GM21528 (cell line): ENCODE data around the gene MYEF2.

ENCODE experiments used
- ATAC-seq: cut with Tn5 transposase; IDR thresholded peaks from one replicate; pipeline ENCODE4 v1.9.1; 2021; ENCODE audit warnings: mild to moderate bottlenecking, moderate library complexity; ENCODE audit not compliant: unreplicated experiment, low FRiP score

MYEF2 gene, protein sequence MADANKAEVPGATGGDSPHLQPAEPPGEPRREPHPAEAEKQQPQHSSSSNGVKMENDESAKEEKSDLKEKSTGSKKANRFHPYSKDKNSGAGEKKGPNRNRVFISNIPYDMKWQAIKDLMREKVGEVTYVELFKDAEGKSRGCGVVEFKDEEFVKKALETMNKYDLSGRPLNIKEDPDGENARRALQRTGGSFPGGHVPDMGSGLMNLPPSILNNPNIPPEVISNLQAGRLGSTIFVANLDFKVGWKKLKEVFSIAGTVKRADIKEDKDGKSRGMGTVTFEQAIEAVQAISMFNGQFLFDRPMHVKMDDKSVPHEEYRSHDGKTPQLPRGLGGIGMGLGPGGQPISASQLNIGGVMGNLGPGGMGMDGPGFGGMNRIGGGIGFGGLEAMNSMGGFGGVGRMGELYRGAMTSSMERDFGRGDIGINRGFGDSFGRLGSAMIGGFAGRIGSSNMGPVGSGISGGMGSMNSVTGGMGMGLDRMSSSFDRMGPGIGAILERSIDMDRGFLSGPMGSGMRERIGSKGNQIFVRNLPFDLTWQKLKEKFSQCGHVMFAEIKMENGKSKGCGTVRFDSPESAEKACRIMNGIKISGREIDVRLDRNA

GRCh38 chr15:48177766-48178647 is at the start of gene MYEF2:
Gene MYEF2, minus strand, starts transcription at chr15:48178295. Its CDS starts 58 bp downstream, at chr15:48178237.
- peak; percentile 81 for ATAC-seq

DNA sequence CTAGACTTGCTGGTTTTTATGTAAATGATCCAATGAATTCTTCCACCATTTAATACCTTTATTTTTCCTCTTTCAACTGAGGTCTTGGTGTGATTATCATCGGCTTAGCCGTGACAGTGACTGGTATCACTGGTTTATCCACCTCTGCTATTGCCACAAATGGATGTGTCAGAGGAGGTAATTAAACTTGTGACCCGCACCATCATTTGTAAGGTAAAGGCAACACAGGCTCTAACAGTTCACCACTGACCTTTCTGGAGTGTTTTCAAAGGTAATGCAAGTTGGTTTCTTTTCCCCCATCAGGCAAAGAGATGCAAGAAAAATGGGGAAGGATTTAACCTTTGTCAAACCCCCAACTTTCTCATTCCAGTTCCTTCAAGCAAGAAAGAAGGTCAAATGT is 47.7 kb upstream of the MYEF2 start:
- ATAC-seq, result no peak

DNA sequence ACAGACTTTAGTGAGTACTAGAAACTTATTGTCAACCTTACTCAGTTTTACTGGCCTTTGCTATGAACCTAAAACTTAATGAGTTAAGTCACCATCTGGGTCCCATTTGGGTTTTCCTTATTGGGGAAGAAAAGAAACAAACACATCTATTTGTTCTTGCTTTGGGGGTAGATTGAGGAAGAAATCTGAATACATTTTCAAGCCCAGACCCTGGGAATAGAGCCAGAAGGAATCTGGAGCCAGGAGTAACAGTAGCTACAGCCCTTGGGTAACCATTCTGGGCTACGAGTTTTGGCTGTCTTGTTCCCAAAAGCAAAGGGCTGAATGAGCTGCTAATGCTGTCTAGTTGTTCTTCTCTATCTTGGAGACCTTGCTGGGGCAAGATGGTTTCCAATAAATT is 44.5 kb upstream of the MYEF2 start:
- no peak for ATAC-seq

GRCh38 chr15:48221885-48222284 is 43.8 kb upstream of the MYEF2 start:
- ATAC-seq, result no peak

DNA sequence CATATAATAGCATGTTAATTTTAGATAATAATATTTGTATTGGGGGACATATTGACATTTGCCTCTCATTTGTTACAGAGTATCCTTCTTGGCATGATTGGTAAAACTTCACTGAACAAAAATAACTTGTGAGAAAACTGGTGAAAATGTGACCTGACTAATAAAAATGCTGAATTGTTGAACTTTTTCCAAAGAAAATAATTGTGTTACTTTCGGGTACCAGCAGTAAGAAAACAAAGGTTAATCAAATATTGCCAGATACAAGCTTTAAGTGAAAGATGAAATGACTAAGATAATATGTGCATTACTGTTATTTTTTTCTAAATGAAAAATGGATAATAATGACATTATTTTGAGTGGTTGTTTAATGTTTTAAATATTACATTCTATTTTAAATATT is 43.2 kb upstream of the MYEF2 start:
- no peak for ATAC-seq

GRCh38 chr15:48205981-48206380 is 27.9 kb upstream of the MYEF2 start, which contains the start of gene SLC12A1:
Gene SLC12A1, plus strand, starts transcription at chr15:48206302. Its CDS starts 1,418 bp downstream, at chr15:48207720.
- no peak for ATAC-seq

- ATAC-seq, result no peak
Measured at GRCh38 chr15:48202068-48202467, 24.0 kb upstream of the MYEF2 start.

DNA sequence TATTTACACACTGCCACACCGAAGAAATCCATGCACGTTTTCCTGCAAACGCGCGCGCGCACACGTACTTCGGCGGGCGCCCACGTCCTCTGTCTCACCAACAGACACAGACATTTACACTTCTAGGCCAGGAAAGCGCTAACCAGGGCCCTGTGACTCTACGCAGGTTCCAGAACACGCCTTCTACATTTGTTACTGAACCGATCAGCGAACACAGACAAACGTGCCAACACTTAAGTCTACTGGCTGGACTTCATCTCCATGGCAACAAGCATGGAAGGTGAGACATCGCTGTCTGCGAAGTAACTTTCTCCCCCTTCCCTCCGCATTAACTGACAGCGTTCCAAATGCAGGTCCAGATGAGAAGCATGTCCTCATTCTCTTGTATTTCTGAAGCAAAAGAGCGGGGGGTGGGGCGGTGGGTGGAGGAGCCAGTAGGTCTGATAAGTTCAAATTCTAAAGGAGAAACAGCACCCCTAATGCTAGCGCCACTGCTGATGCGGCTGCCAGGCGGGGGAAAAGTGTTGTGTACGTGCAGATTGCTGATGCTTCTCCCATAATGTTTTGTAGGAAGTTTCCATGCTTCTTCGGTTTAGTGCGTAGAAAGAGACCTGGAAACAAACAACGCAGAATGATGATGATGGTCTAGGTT is 13.6 kb upstream of the MYEF2 start, which contains the start of gene CTXN2:
Gene CTXN2 (plus strand): TSS at position 92 of the 652 bp plus-strand sequence. CDS start 9,636 bp downstream, outside the sequence.
- ATAC-seq, result no peak

DNA sequence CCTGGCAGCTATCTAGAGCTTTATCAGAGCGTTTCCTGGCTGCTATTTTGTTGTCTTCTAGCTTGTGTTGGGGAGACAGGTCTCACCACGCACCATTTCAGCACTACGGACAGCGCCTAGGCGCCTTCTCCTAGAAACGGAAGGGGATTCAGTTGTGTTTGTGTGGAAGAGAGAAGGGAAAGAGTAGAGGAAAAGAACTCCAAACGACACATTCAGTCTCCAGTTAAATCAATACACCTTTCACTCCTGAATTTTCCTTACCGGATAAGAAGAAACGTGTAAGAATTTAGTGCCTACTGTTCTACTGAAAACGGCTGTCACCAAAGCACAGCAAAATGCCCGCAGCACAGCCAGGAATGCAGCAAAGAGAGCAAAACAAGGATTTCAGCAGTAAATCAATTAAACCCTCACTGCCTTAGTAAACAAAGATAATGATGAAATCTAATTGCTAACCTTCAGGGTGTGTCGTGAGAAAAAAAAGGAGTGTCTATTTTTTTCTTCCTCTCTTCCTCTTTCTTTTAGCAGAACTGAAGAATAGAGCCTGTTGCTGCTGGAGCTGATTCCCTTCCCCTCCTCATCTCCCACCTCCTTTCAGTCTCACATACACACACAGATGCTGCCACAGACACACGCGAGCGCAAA is 13.0 kb upstream of the MYEF2 start:
- no peak for ATAC-seq

GRCh38 chr15:48186271-48186670 is 8.2 kb upstream of the MYEF2 start:
- ATAC-seq, result no peak

DNA sequence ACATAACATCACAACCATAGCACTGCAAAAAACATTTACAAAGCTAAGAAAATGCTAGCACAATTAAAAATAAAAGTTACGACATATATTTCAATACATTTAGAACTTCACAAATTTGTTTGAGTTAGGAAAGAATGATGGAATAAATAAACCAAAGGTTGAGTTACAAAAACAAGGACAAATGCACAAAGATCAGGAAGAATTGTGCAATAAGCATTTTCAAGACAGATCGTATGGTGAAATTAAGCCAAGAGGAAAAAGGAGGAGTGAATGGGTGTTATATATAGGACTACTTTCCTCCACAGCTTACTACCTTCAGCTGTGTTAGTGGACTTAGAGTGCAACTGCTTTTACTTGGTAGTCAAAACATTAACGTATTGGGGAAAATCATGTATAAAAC is 7.4 kb upstream of the MYEF2 start:
- ATAC-seq, result no peak

DNA sequence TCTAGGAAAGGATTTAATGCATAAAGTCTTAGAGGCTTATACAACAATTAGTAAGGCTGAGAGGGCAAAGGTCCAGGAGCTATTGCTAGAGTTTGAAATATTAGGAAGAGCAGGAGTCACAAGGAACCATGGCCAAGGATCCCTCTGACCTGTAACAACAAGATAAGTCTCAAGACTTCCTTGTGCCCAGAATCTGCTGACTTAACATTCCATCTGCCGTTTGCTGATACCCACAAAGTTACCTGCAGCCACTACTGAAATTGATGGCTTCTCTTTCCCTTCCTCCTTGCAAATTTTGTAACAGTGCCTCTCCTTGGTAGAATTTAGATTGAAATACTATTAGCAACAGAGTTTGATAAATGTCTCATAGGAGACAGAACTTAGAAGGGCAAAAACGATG is 4.7 kb upstream of the MYEF2 start:
- ATAC-seq, result no peak

GRCh38 chr15:48178648-48178931 is 495 bp upstream of the MYEF2 start:
- ATAC-seq, result no peak

- peak; percentile 74 for ATAC-seq
Measured at GRCh38 chr15:48177383-48177765, 721 bp downstream of the MYEF2 start.

- peak; percentile 28 for ATAC-seq
Measured at GRCh38 chr15:48176957-48177356, 1.1 kb downstream of the MYEF2 start.

DNA sequence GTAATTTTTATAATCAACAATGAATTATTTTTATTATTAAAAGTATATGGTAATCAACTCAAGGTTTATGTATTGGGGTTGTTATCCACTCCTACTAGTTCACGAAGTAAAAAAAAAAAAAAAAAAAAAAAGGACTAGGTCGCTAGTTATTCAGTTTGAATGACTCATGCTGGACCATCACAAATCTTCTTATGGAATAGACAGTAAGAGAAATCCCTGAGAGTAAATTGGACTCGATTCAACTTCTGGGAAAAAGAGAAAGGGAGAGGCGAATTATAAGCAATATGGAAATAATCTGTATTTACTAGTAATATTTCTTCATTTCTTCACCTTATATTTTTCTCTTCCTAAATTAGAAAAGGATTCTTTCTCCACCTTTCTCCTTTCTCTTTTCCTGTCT is 2.0 kb downstream of the MYEF2 start:
- no peak for ATAC-seq

DNA sequence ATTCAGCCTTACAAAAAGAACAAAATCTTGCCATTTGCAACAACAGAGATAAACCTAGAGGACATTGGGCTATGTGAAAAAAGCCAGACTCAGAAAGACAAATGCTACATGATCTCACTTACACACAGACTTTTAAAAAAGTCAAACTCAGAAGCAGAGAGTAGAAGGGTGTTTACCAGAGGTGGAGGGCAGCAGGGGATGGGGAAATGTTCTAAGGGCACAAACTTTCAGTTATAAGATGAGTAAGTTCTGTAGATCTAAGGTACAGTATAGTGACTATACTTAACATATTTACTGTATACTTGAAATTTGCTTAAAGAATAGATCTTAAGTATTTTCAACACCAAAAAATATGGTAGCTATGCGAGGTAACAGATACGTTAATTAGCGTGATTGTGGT is 3.0 kb downstream of the MYEF2 start:
- no peak for ATAC-seq

- no peak for ATAC-seq
Measured at GRCh38 chr15:48170981-48171380, 7.1 kb downstream of the MYEF2 start.

GRCh38 chr15:48168616-48169015 is 9.5 kb downstream of the MYEF2 start:
- no peak for ATAC-seq

GRCh38 chr15:48153526-48153925 is 24.6 kb downstream of the MYEF2 start:
- no peak for ATAC-seq
